ENCODE data around the gene BAIAP2L2.

GRCh38 chr22:38131399-38131798 lies 20.9 kb upstream of the BAIAP2L2 start:
- TF ChIP-seq EZH2 (IDR thresholded peaks at IDR 0.05; ENCODE audit: borderline replicate concordance, low read length): no peak
- TF ChIP-seq CTCF (conservative IDR thresholded peaks at IDR 0.05 in 1 of 2, IDR thresholded peaks at IDR 0.05 in 1 of 2; ENCODE audit: extremely low read depth in 1 of 2, insufficient read depth in 1 of 2, low read depth in 1 of 2, low read length in 2 of 2): no peak
